HG02885 (cell line): Measurements from ENCODE around the gene TRIM71.
"Not testable (repeated sequence)": the region's sequence is repeated elsewhere in the genome, so short reads cannot be mapped to it uniquely, and the experiment has no call there.

Experiments
- ATAC-seq: cut with Tn5 transposase; IDR thresholded peaks from one replicate; pipeline ENCODE4 v1.9.1; 2021; ENCODE audit warnings: mild to moderate bottlenecking; ENCODE audit not compliant: unreplicated experiment, poor library complexity

TRIM71 gene

DNA sequence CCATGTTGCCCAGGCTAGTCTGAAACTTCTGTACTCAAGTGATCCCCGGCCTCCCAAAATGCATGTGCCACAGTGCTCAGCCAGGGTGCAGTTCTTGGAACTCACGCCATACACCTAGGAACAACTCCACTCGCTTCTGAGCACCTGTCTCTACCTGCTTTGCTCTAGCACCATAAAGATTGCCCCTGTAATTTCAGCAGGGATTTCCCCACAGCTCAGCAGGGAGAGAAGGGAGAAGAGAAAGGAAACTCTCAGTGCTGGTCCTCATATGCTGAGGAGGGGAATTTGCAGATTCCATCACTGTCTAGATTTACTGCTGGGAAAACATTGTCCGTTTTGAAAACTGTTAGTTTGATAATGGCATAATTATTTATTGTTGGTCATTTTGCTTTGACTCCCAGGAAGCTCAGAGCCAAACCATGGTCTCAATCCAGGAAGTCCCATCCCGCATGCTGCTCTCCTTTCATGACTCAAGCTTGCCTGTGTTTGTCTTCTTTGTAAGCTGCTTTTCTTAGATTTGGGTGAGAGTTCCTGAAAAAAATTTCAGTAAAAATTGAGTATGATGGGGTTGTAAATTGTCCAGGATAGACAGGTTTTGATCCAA, 24.2 kb downstream of the TRIM71 start:
- no peak for ATAC-seq

DNA sequence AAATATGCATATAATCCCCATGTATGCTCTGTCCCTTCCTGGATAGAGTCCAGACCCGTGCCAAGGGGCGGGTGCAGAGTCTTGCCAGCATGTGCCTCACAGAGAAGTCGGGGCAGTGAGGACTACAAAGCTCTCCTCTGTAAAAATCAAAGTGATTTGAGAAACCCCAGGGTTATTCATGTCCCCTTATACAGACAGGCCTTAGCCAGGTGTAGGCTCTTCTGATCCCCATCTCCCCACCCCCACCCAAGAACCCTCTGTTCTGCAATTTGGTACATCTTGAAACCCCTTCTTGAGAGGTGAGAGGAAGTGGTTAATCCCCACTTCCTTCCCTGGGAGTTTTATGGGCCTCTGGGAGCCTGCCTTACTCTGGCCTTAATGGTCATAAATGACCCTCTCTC, 24.7 kb downstream of the TRIM71 start:
- ATAC-seq: no peak

DNA sequence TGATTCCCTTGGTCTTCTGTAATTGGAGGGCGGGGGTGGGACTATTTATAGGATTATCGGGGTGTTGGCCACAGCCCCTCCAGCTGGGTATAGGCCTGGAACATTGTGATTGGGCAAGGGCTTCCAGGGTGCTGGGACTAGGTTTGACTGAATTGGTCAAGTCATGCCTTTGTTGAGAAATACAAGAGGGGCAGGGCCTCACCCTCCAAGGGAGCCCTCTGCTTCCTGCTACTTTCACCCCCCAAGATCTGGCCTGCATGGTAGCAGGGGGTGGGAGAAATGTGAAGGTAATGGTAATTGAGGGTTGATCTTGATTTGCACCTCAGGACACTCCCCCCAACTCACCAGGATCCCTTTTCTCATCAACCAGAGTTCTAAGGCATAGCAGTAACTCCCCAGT, 25.2 kb downstream of the TRIM71 start:
- no peak for ATAC-seq

DNA sequence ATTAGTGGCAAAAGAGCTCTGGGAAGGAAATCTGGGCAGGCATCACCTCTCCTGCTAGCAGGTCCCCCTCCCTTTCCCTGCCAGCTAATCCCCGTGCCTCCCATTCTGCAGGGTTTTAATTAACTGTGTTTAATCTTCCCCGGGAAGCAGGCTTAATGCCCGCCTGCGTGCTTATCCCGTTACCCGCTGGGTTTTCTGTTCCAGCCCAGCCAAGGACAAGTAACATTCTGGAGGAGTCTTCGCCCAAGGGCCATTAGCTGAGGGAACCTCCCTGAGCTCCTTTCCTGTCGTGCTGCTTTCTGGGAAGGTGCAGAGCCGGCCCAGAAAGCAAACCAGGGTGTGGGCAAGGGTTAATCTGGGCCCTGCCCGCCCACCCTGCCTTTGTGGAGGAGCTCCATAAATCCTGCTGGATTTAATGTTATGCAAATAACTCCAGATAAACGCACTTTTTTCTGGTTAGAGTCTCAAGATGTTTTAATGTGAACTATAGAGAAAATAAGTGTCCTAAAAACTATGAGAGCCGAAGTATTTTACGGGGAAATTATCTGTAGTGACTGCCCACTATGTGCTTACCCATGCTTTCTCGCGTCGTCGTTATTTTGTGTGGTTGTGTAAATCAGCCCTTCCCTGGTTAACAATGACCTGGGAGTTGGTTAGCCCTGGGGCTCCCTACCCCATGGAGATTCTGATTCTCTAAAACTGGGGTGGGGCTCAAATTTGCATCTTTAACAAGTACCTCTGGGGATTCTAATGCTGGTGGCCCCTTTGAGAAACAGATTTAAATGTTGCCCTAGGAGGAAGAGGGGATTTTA, 25.9 kb downstream of the TRIM71 start:
- ATAC-seq: no peak

DNA sequence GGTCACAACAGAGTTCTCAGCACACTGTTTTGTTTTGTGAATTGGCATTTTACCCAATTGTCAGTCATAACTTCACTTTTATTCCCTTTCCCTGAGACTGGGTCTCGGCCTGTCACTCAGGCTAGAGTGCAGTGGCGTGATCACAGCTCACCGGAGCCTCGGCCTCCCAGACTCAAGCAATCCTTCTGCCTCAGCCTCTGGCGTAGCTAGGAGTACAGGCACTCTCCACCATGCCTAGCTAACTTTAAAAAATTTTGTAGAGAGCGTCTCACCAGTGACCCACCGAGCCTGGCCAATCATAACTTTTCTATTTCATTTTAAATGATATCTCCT, 26.5 kb downstream of the TRIM71 start:
- no peak for ATAC-seq

DNA sequence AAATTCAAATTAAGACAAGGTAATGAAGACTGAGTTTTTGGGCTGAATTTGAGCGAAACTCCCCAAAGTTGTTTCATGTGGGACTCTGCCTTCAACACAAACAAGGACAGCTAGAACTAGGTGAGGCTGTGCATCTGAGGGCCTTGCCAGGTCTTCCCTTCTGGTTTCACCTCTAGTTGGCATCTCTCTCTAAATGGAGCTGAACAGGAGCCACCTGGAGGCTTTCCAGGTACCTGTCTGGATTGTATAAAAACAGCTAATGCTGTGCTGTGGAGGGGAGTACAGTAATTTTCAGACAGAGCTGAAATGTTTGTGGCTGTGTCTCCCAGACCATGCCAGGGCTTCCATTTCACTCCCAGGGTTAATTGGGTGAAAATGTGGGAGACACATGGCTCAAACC, 27.1 kb downstream of the TRIM71 start:
- no peak for ATAC-seq

DNA sequence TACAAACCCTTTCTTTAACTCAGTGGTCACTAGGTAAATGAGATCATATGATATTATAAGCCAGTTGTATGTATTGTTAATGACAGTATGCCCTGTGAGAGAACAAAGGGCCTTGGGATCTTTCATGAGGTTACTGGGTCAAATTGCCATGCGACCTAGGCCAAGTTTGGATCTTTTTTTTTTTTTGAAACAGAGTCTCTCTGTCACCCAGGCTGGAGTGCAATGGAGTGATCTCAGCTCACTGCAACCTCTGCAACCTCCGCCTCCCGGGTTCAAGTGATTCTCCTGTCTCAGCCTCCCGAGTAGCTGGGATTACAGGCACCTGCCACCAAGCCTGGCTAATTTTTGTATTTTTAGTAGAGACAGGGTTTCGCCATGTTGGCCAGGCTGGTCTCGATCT, 27.7 kb downstream of the TRIM71 start:
- not testable (repeated sequence) for ATAC-seq

DNA sequence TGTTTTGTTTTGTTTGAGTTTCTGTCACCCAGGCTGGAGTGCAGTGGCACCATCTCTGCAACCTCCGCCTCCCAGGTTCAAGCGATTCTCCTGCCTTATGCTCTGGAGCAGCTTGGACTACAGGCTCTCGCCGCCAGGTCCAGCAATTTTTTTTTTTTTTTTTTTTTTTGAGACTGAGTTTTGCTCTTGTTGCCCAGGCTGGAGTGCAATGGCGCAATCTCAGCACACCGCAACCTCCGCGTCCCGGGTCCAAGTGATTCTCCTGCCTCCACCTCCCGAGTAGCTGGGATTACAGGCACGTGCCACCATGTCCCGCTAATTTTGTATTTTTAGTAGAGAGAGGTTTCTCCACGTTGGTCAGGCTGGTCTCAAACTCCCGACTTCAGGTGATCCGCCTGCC, 29.2 kb downstream of the TRIM71 start:
- not testable (repeated sequence) for ATAC-seq

DNA sequence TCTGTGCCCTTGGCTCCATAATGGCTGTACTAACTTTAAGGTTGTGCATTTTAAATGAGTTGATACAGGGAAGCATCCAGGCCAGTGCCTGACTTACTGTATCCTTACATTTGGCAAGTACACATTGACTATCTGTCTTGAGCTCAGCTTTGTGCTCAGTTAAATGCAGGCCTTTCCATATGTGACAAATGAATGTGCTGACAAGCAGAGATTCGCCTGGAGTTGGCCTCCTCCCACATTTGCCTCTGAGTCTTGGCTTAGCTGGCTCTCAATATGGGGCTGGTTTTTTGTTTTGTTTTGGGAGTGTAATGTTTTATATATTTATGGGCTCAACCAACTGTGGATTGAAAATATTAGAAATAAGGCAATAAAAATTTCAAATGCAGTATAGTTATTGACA, 29.7 kb downstream of the TRIM71 start:
- no peak for ATAC-seq

DNA sequence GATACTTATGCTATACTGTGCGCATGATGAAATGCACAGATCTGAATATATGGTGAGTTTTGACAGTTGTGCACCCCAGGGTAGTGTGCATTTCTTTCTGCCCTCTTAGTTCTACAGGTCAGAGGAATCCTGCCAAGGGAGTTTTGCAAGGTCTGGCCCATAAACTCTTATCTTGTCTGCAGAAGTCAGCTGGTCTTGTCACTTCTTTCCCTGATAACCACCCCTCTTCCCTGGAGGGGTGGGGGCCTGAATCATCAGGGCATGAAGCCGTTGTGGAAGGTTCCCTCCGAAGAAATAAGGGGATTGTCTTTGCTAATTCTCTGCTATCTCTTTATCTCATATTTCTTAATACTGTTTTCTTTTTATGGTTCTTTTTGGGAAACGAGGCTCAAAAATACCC, 30.4 kb downstream of the TRIM71 start:
- ATAC-seq: no peak

DNA sequence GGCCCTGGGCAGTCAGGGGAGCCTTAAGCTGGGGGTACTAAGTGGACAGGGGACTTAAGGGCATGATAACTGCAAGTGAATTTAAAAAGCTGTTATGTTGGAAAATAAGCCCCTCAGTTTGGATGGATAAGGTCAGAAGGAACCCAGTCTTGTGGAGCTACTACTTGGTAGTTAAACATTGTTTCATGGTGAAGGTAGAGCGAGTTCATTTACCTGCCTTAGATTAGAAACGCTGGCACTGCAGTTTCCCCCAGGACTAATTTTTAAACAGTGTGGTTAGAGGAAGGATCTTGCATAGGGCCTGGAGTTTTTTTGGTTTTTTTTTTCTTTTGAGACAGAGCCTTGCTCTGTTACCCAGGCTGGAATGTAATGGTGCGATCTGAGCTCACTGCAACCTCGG, 31.2 kb downstream of the TRIM71 start:
- ATAC-seq: no peak

DNA sequence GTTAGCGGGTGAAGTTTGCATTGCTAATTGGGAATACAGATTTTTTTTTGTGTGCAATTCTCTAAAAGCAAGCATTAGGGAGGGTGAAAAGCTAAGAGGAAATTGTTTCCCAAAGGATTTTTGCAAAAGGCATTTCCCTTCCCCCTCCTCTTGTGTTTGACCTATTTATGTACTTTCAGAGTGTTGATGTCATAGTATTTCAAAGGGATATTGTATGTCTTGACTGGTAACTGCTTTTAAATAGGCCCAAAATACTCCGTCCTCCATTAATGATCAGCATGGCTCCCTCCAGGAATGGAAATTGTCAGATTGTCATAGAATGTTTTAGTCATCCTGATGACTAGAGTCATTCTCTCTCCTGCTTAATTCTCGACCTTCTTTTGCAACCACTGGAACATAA, 32.4 kb downstream of the TRIM71 start:
- ATAC-seq: no peak

DNA sequence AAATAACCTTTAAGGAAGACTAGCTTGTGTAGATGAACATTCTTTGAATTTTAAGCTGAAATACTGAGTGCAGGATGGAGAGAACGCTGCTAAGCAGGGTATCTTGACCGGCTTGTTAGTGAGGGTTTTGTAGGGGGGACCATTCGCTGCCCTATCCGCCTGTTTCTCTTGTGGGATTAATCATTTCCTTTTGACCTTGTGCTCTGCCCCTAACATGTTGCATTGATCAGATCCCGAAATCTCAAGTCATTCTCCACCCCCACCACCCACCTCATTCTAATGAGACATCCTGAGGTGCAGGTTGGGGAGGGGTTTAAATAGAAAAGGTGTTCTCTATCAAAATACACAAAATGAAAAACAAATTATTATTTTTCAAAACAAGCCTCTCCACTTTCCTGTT, 32.8 kb downstream of the TRIM71 start:
- no peak for ATAC-seq

DNA sequence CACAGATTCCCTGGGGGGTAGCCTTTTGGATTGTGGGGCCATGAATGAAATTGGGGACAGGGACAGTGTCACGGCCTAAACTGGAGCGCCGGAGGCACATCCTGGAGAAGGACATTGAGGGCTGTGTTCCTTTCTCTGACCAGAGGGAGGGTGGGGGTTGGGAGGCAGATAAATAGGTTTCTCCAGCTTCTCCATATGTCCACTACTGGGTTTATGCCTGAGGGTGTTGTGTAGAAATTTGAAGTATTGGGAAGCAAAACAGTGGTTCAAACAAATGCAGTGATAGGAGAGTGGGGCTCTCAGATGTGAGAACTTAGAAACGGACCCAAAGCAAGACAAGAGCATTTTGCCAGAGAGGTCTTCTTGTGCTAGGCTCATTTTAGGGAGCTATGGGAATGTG, 34.3 kb downstream of the TRIM71 start:
- no peak for ATAC-seq

DNA sequence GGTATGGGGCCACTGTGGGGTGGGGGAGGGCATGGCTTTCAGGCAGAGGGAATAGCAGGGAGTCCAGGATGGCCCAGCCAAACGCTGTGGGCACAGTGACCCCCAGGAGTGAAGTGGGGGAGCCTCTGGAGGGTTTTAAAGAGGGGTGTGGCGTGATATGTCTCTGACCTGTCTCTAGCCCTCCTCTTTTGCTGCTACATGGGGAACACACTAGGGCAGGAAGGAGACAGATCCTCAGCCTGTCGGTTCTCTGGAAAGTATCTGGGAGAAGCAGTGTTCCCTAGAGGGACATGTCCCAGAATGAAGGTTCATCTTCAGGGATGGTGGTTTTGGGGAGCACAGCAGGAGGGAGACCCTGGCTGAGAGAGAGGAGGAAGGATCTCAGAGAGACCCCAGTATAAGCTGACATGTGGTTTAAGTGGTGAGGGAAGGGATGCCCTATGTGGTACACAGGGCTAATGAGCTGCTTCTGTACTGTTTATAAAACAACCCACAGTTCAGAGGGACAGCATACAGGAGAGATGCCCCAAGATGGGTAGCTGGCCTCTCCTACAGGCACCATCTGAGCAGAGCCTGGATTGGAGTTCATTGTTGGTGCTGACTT, 37.7 kb downstream of the TRIM71 start:
- ATAC-seq: no peak

DNA sequence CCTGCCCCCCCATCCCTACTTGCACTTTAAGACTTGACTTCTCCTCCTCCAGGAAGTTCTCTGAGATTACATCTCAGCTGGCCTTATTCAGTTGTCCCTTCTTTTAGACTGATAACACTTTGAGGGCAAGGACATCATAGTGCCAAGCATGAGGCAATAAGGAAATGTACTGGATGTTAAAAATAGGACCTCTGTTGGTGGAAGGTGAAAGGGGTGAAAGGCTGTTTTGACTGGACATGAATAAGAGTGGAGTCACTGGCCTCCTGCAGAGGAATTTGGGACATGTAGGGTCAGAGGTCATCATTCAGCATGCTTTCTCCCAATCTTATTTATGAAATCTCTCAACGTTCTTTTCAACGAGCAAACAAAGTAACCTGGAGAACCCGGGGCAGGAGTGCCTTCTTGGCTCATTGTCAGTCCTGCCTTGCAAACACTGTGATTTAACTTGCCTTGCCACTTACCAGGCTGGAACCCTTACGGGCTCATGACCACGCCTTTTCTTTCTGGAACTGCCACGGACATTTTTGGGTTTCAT, 38.6 kb downstream of the TRIM71 start:
- ATAC-seq: no peak

DNA sequence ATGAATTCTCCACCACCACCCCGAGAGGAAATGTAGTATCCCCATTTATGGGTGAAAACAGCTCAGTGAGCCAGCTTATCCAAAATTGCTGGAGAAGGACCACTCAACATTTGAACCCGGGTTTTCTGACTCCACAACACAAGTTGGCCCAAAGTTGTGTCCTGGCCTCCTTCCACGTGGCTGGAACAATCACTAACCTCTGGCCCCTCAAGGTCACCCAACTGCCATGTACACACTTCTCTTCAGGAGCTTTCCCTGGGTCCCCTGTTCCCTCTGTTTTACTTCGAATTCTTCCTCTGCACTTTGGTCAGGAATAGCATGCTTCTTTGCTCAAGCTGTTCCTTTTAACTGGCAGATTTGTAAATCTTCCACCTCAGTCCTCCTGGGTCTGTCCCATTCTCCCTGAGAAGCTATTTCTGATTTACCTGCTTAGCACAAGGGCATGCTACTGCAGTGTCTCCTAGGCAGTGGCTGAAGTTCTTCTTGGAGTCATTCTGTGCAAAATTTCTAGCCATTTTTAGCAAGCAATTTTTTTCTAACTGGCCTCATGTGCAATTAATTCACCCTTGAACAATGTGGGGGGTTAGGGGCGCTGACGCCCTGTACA, 39.2 kb downstream of the TRIM71 start:
- no peak for ATAC-seq

DNA sequence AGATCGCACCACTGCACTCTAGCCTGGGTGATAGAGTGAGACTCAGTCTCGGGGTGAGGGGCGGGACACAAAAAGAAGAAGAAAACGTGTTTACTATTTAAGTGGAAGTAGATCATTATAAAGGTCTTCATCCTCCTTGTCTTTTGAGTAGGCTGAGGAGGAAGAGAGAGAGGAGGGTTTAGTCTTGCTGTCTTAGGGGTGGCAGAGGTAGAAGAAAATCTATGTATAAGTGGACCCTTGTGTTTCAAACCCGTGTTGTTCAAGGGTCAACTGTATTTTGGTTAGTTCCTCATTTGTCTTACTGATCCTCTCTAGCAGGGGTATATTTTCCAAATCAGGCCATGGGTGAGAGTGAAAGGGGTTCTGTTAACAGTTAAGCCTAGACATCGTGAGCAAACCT, 40.1 kb downstream of the TRIM71 start:
- no peak for ATAC-seq

DNA sequence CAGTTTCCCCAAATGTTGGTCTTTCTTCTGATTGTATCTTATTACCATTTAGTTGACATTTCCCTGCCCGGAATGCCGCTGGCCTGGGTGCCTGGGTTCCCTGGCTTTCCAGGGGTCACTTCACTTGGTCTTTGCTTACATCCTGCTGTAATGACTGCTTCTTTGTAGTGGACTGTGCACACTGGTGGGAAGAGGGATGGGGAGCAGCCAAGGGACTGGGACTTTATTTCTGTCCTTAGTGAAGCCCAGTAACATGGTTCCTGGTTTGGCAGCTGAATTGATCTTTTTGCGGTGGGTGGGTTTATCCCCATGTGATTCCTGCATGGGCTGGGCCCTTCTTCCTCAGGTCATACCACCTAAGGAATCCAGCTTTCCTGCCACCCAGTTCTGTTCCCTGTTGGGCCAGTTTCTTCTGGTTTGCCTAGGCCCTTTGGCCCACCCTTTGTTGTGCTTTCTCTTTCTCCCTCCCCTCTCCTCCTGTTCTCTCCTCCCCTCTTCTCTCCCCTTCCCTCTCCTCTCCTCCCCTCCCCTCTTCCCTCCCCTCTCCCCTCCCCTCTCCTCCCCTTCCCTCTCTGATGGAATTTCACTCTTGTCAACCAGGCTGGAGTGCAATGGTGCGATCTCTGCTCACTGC, 41.9 kb downstream of the TRIM71 start:
- ATAC-seq: no peak

DNA sequence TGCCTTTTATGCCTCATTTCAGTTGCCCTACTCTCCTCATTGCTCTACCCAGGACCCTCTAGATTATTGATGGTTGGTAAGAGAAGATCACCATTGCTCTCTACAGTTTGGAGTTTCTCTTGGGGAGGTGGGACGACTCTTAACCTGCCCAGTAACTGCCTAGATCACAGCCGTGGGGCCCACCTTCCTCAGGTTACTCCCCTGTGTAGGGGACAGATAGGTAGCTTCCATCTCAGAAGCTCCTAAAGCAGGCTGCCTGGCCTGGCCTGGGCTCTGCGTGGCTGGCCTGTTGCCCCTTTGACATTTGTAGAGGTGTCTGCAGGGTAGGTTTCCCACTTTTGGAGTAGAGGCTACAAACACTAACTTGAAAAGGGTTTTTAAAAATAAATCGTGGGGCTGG, 42.7 kb downstream of the TRIM71 start:
- no peak for ATAC-seq

DNA sequence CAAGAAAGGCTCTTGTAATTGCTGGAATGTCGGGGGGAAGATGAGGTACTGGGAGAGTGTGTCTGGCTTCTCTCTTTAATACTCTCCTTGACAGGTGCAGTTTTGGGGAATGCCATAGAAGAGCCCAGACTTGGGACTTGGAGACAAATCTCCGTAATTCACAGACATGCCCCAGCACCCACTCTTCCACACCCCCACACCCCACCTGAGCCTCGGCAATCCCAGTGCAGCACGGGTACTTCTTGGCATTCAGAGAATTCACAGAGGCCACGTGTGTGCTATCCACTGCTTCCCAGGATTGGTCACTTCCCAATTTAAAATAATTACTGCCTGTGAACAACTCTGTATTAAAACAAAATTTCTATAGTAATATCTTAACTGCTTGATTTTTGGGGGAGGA, 43.9 kb downstream of the TRIM71 start:
- ATAC-seq: no peak
